Mesenchymal stem cell (in vitro differentiated cells and primary cell): ENCODE measurements around the gene RYR2.

Experiments used
- DNase-seq: peaks from one replicate; pipeline ENCODE4 v3.0.0-alpha.2; 2013
- H2AFZ ChIP-seq: one replicate; pipeline ENCODE4 v1.6.1; 2013; ENCODE audit warnings: low read depth, mild to moderate bottlenecking, control low read depth, inconsistent platforms, low read length, moderate library complexity
- H2AK5ac ChIP-seq: 2 replicates; pipeline ENCODE4 v1.6.1; 2013; ENCODE audit warnings: low read length, moderate library complexity, mild to moderate bottlenecking, inconsistent platforms; ENCODE audit not compliant: severe bottlenecking
- H2BK120ac ChIP-seq: one replicate; pipeline ENCODE4 v1.6.1; 2013; ENCODE audit warnings: low read depth, mild to moderate bottlenecking, inconsistent platforms, low read length, moderate library complexity
- H2BK12ac ChIP-seq, 2 experiments: one replicate each; pipeline ENCODE4 v1.6.1; 2013; ENCODE audit warnings: inconsistent platforms in 2 of 2, low read length in 2 of 2, mild to moderate bottlenecking in 2 of 2, moderate library complexity in 2 of 2, control low read depth in 1 of 2
- H2BK15ac ChIP-seq: one replicate; pipeline ENCODE4 v1.6.1; 2013; ENCODE audit warnings: mild to moderate bottlenecking, low read depth, inconsistent platforms; ENCODE audit not compliant: poor library complexity, severe bottlenecking
- H2BK5ac ChIP-seq: 2 replicates; pipeline ENCODE4 v1.6.1; 2013; ENCODE audit warnings: low read depth, mild to moderate bottlenecking, low read length, control low read depth, inconsistent platforms; ENCODE audit not compliant: poor library complexity, severe bottlenecking
- H3K14ac ChIP-seq, 2 experiments: one replicate each; pipeline ENCODE4 v1.6.1; 2013; ENCODE audit warnings: inconsistent platforms in 2 of 2, low read length in 2 of 2, control low read depth in 1 of 2, mild to moderate bottlenecking in 1 of 2, moderate library complexity in 1 of 2
- H3K18ac ChIP-seq, 2 experiments: one replicate each; pipeline ENCODE4 v1.6.1; 2013; ENCODE audit warnings: inconsistent platforms in 2 of 2, low read length in 2 of 2, control low read depth in 1 of 2, low read depth in 1 of 2, mild to moderate bottlenecking in 1 of 2
- H3K23ac ChIP-seq, 2 experiments: one replicate each; pipeline ENCODE4 v1.6.1; 2013; ENCODE audit warnings: inconsistent platforms in 2 of 2, low read length in 2 of 2, mild to moderate bottlenecking in 2 of 2, moderate library complexity in 2 of 2, control low read depth in 1 of 2
- H3K27ac ChIP-seq: 2 replicates; pipeline ENCODE4 v1.5.1; 2013; ENCODE audit warnings: mild to moderate bottlenecking, moderate library complexity, low read length, control low read depth, inconsistent platforms; ENCODE audit not compliant: poor library complexity, severe bottlenecking
- H3K27me3 ChIP-seq, 2 experiments: 2 replicates each; pipeline versions ENCODE4 v1.6.1 to v1.7.0; 2013; ENCODE audit warnings: low read length in 2 of 2, mild to moderate bottlenecking in 2 of 2, moderate library complexity in 2 of 2, control low read depth in 1 of 2, inconsistent platforms in 1 of 2; ENCODE audit not compliant: control insufficient read depth in 1 of 2, insufficient read depth in 1 of 2
- H3K36me3 ChIP-seq, 2 experiments: 2 replicates each; pipeline versions ENCODE4 v1.6.1 to v1.7.0; 2013; ENCODE audit warnings: low read length in 2 of 2, control low read depth in 1 of 2, inconsistent platforms in 1 of 2, low read depth in 1 of 2, mild to moderate bottlenecking in 1 of 2; ENCODE audit not compliant: insufficient read depth in 2 of 2, control insufficient read depth in 1 of 2
- H3K4ac ChIP-seq, 2 experiments: one replicate each; pipeline ENCODE4 v1.6.1; 2013; ENCODE audit warnings: inconsistent platforms in 2 of 2, low read length in 2 of 2, mild to moderate bottlenecking in 2 of 2, moderate library complexity in 2 of 2, control low read depth in 1 of 2, low read depth in 1 of 2
- H3K4me1 ChIP-seq: 2 replicates; pipeline ENCODE4 v1.6.1; 2013; ENCODE audit warnings: low read depth, low read length, control low read depth; ENCODE audit not compliant: control insufficient read depth, insufficient read depth
- H3K4me2 ChIP-seq: 2 replicates; pipeline ENCODE4 v1.6.1; 2013; ENCODE audit warnings: low read length, mild to moderate bottlenecking, inconsistent platforms; ENCODE audit not compliant: poor library complexity, severe bottlenecking
- H3K4me3 ChIP-seq, 2 experiments: 2 replicates each; pipeline versions ENCODE4 v1.5.1 to v1.7.0; 2013; ENCODE audit warnings: low read length in 2 of 2, mild to moderate bottlenecking in 2 of 2, control low read depth in 1 of 2, low read depth in 1 of 2; ENCODE audit not compliant: insufficient read depth in 1 of 2
- H3K79me1 ChIP-seq: replicated peaks from 2 replicates; pipeline ENCODE4 v1.6.1; 2013; ENCODE audit warnings: mild to moderate bottlenecking, control low read depth, low read length, inconsistent platforms; ENCODE audit not compliant: poor library complexity, severe bottlenecking
- H3K9ac ChIP-seq: 2 replicates; pipeline ENCODE4 v1.7.0; 2013; ENCODE audit warnings: mild to moderate bottlenecking, low read length, moderate library complexity
- H3K9me3 ChIP-seq: 2 replicates; pipeline ENCODE4 v1.7.0; 2013; ENCODE audit warnings: mild to moderate bottlenecking, low read length; ENCODE audit not compliant: control insufficient read depth
- H4K8ac ChIP-seq: one replicate; pipeline ENCODE4 v1.6.1; 2013; ENCODE audit warnings: inconsistent platforms, mild to moderate bottlenecking, low read length, moderate library complexity
- H4K91ac ChIP-seq: one replicate; pipeline ENCODE4 v1.6.1; 2013; ENCODE audit warnings: mild to moderate bottlenecking, low read length, inconsistent platforms
- WGBS: methylation state at CpG from one replicate; pipeline ENCODE4 v1.1.7; 2013; ENCODE audit warnings: mixed read lengths; 5-methylcytosine and 5-hydroxymethylcytosine counted together

Gene RYR2

DNA sequence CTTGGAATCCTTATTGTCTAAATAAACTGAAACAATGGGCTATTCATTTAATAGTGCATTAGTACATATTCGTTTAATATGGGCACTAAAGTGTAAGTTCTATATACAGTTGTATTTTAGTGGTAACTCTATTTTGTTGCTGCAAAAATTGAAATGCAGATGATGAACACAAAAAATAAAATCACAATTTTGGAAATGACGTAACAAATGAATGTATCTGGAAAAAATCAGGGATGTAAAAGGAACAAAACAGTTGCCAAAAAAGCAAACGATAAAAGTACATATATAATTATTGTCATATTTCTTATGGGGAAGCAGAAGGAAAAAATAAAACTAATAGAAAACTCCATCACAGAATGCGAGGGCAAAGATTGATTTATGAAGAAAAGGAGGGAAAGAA lies 254.9 kb downstream of the RYR2 start:
- no peaks in the 10 kb centered on the region for H3K27me3 ChIP-seq
- H4K91ac ChIP-seq = no peak overlapping the region
- H3K4me2 ChIP-seq = no peak overlapping the region
- no peak overlapping the region for H3K14ac ChIP-seq
- no peaks in the 10 kb centered on the region for H3K36me3 ChIP-seq
- no CpG with 5 or more reads among the region's 4 CpGs for WGBS
- H3K4me1 ChIP-seq = no peaks in the 10 kb centered on the region
- H3K4ac ChIP-seq = no peak overlapping the region
- H3K27ac ChIP-seq = no peak overlapping the region
- H2AK5ac ChIP-seq = no peak overlapping the region
- H3K79me1 ChIP-seq = no peaks in the 10 kb centered on the region
- H3K9me3 ChIP-seq = no peaks in the 10 kb centered on the region
- H2AFZ ChIP-seq = no peak overlapping the region
- no peak overlapping the region for H2BK5ac ChIP-seq
- no peak overlapping the region for H3K4me3 ChIP-seq
- H3K18ac ChIP-seq = no peak overlapping the region
- no peak overlapping the region for H2BK12ac ChIP-seq
- H3K9ac ChIP-seq = no peak overlapping the region
- DNase-seq = no peak
- H2BK120ac ChIP-seq = no peak overlapping the region
- H4K8ac ChIP-seq = no peak overlapping the region
- no peak overlapping the region for H2BK15ac ChIP-seq
- H3K23ac ChIP-seq = no peak overlapping the region

DNA sequence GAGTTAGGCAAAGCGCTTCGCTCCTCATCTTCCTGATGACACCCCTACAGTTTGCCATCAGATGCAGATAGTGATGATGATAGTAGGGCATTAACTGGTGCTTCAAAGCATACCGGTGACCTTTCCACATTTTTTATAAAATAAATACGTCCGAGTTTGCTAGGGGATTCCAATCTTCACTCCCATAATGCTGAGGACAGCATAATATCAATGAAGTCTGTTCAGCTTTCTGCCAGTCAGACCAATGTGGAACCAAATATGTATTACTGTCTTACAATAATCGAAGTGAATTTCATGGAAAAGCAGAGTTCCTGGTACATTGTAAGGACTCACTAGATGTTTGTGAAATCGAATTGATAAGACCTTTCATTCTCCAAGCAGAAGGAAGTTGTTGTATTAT lies 258.7 kb downstream of the RYR2 start:
- H3K4me2 ChIP-seq = no peak overlapping the region
- no peak overlapping the region for H3K9ac ChIP-seq
- WGBS = 69% methylated on average over 7 of the region's 7 CpGs
- no peak overlapping the region for H3K4ac ChIP-seq
- no peak for DNase-seq
- no peak overlapping the region for H2AFZ ChIP-seq
- no peak overlapping the region for H4K91ac ChIP-seq
- no peak overlapping the region for H3K23ac ChIP-seq
- no peak overlapping the region for H2BK5ac ChIP-seq
- H2BK15ac ChIP-seq = no peak overlapping the region
- no peak overlapping the region for H2BK120ac ChIP-seq
- H3K27ac ChIP-seq = no peak overlapping the region
- no peak overlapping the region for H4K8ac ChIP-seq
- no peak overlapping the region for H2BK12ac ChIP-seq
- H3K27me3 ChIP-seq = no peaks in the 10 kb centered on the region
- H3K18ac ChIP-seq = no peak overlapping the region
- no peaks in the 10 kb centered on the region for H3K9me3 ChIP-seq
- H3K79me1 ChIP-seq = no peaks in the 10 kb centered on the region
- H3K14ac ChIP-seq = no peak overlapping the region
- H3K36me3 ChIP-seq = no peaks in the 10 kb centered on the region
- no peaks in the 10 kb centered on the region for H3K4me1 ChIP-seq
- no peak overlapping the region for H3K4me3 ChIP-seq
- H2AK5ac ChIP-seq = no peak overlapping the region

DNA sequence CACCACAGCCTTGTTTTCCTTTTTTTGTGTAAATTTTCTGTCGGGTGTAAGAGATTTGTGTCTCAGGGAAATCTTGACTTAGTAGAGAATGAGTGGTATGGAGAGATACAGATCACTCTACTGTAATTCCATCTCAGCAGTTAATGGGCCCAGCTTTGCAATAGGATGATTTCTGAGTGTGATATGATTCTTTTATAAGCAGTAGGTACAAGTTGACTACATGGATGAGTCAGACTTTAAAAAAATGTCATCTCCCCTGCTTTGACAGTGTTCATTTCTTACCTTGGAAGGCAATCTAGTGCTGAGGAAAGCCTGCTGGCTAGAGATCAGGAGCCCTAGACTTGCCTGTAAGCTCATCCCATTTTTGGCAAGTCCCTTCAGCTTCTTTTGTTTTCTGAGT lies 261.9 kb downstream of the RYR2 start:
- no peak overlapping the region for H3K18ac ChIP-seq

DNA sequence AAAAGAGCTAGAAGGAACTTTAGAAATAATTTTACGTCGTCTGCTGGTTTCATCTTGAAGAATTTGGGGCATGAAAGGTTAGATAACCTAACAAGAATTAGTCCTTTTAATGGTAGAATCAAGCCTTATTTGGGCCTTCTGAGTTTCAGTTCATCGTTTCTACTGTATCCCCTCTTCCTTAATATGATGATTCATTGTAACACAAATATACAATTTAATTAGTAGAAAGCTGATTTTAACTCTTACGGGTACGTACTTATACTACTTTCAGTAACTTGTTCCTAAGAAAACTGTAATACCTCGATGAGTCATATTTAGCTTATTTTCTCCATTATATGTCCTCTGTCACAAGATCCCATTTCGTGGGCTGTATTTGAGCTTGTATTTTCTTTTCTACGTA lies 264.7 kb downstream of the RYR2 start:
- Histone ChIP-seq H3K14ac (no peak overlapping the region), H2BK12ac (no peak overlapping the region), H3K27me3 (no peaks in the 10 kb centered on the region), H3K79me1 (no peaks in the 10 kb centered on the region), H3K4me3 (no peak overlapping the region), H2BK5ac (no peak overlapping the region), H3K4ac (no peak overlapping the region), H4K8ac (no peak overlapping the region), H3K4me1 (no peaks in the 10 kb centered on the region), H4K91ac (no peak overlapping the region), H3K18ac (no peak overlapping the region), H3K9me3 (peaks cover 1% of the 10 kb centered on the region), H2BK120ac (no peak overlapping the region), H2BK15ac (no peak overlapping the region), H3K27ac (no peak overlapping the region), H3K4me2 (no peak overlapping the region), H3K9ac (no peak overlapping the region), H3K36me3 (no peaks in the 10 kb centered on the region), H2AFZ (no peak overlapping the region), H2AK5ac (no peak overlapping the region), H3K23ac (no peak overlapping the region)
- WGBS = 92% methylated on average over 7 of the region's 8 CpGs
- no peak for DNase-seq

More for the DNA sequence above, 261.9 kb downstream of the RYR2 start:
- Histone ChIP-seq H2AFZ (no peak overlapping the region), H2BK120ac (no peak overlapping the region), H3K4ac (no peak overlapping the region), H3K27me3 (no peaks in the 10 kb centered on the region), H3K14ac (no peak overlapping the region), H2BK12ac (no peak overlapping the region), H3K23ac (no peak overlapping the region), H4K8ac (no peak overlapping the region), H3K4me2 (no peak overlapping the region), H3K9ac (no peak overlapping the region), H3K9me3 (no peaks in the 10 kb centered on the region), H2AK5ac (no peak overlapping the region), H3K36me3 (no peaks in the 10 kb centered on the region), H3K79me1 (no peaks in the 10 kb centered on the region), H3K4me3 (no peak overlapping the region), H2BK15ac (no peak overlapping the region), H4K91ac (no peak overlapping the region), H3K27ac (no peak overlapping the region), H3K4me1 (no peaks in the 10 kb centered on the region), H2BK5ac (no peak overlapping the region)
- no CpG with 5 or more reads among the region's 1 CpG for WGBS
- no peak for DNase-seq
